OCI-LY7 (cell line): Measurements from ENCODE around the gene ALPG.
"Not testable (repeated sequence)": the region's sequence is repeated elsewhere in the genome, so short reads cannot be mapped to it uniquely, and the experiment has no call there.

Source experiments
- EZH2phosphoT487 ChIP-seq: fragments of 200-600 bp; sonication (generic); IDR thresholded peaks from 2 replicates; pipeline ENCODE4 v1.6.1; 2018; ENCODE audit warnings: low read depth, borderline replicate concordance, mild to moderate bottlenecking, mixed run types, antibody characterized with exemption, low read length, moderate library complexity, mixed read lengths
- TF ChIP-seq, protein P1 (sequence below): fragments of 200-600 bp; sonication (generic); conservative IDR thresholded peaks from 2 replicates; pipeline ENCODE4 v1.5.1; 2014; ENCODE audit warnings: mild to moderate bottlenecking, antibody characterized with exemption, low read length, moderate library complexity, mixed read lengths

DNA sequence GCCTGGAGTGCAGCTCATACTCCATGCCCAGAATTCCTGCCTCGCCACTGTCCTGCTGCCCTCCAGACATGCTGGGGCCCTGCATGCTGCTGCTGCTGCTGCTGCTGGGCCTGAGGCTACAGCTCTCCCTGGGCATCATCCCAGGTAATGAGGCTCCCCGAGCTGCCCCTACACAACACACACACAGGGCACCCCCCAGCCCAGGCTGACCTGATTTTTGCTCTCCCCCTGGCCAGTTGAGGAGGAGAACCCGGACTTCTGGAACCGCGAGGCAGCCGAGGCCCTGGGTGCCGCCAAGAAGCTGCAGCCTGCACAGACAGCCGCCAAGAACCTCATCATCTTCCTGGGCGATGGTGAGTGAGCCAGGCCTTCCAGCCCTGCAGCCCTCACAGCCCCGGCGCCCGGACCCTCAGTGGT is 27.9 kb upstream of the ALPG start, which contains the start of gene ALPP:
- TF ChIP-seq, protein P1, sequence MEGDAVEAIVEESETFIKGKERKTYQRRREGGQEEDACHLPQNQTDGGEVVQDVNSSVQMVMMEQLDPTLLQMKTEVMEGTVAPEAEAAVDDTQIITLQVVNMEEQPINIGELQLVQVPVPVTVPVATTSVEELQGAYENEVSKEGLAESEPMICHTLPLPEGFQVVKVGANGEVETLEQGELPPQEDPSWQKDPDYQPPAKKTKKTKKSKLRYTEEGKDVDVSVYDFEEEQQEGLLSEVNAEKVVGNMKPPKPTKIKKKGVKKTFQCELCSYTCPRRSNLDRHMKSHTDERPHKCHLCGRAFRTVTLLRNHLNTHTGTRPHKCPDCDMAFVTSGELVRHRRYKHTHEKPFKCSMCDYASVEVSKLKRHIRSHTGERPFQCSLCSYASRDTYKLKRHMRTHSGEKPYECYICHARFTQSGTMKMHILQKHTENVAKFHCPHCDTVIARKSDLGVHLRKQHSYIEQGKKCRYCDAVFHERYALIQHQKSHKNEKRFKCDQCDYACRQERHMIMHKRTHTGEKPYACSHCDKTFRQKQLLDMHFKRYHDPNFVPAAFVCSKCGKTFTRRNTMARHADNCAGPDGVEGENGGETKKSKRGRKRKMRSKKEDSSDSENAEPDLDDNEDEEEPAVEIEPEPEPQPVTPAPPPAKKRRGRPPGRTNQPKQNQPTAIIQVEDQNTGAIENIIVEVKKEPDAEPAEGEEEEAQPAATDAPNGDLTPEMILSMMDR = not testable (repeated sequence)
- TF ChIP-seq EZH2phosphoT487 = not testable (repeated sequence)
